CD14-positive monocyte (primary cell): ENCODE results near the gene UNC5C. TPM values are rescaled to one million over a fixed set of nuclear protein-coding genes. Genes with fewer than 3 reads are reported as not detected.

ENCODE experiments used
- DNase-seq, 3 donors: peaks; one replicate each; pipeline ENCODE4 v3.0.0-alpha.2; 2011 to 2022
- H2AFZ ChIP-seq: 2 replicates; pipeline ENCODE4 v1.6.0; 2012; ENCODE audit warnings: mild to moderate bottlenecking, low read depth, low read length, inconsistent platforms; ENCODE audit not compliant: insufficient read depth, poor library complexity, severe bottlenecking
- H3K27ac ChIP-seq, 2 donors: 1 replicate in 1 of 2; 2 replicates in 1 of 2; pipeline ENCODE4 v1.5.1; 2012 to 2013; ENCODE audit warnings: low read length in 2 of 2, control low read depth in 1 of 2, inconsistent platforms in 1 of 2, low read depth in 1 of 2, mild to moderate bottlenecking in 1 of 2
- H3K27me3 ChIP-seq, 2 donors: one replicate each; pipeline versions ENCODE4 v1.6.0 to v1.6.1; 2011 to 2013; ENCODE audit warnings: low read length in 2 of 2; ENCODE audit not compliant: control insufficient read depth in 2 of 2, insufficient read depth in 2 of 2
- H3K36me3 ChIP-seq, 2 donors: replicated peaks in 1 of 2; 1 replicate in 1 of 2; 2 replicates in 1 of 2; pipeline versions ENCODE4 v1.5.1 to v1.6.1; 2012 to 2013; ENCODE audit warnings: low read length in 2 of 2, control low read depth in 1 of 2, inconsistent platforms in 1 of 2, mild to moderate bottlenecking in 1 of 2; ENCODE audit not compliant: insufficient read depth in 2 of 2, control insufficient read depth in 1 of 2
- H3K4me1 ChIP-seq, 2 donors: 1 replicate in 1 of 2; 2 replicates in 1 of 2; pipeline versions ENCODE4 v1.5.1 to v1.6.1; 2012 to 2013; ENCODE audit warnings: low read length in 2 of 2, control low read depth in 1 of 2, inconsistent platforms in 1 of 2, mild to moderate bottlenecking in 1 of 2, moderate library complexity in 1 of 2; ENCODE audit not compliant: insufficient read depth in 2 of 2, control insufficient read depth in 1 of 2
- H3K4me2 ChIP-seq: replicated peaks from 2 replicates; pipeline ENCODE3; 2012; ENCODE audit warnings: low read length, moderate library complexity, mild to moderate bottlenecking; ENCODE audit not compliant: poor library complexity, severe bottlenecking; ENCODE audit errors: extremely low read depth
- H3K4me3 ChIP-seq, 3 experiments: fragments of 200-600 bp in 1 of 3; sonication (generic) in 1 of 3; replicated peaks in 1 of 3; 1 replicate in 2 of 3; 2 replicates in 1 of 3; pipeline ENCODE4 v1.5.1; 2011 to 2013; ENCODE audit warnings: low read length in 3 of 3, mild to moderate bottlenecking in 3 of 3, control low read depth in 2 of 3, low read depth in 2 of 3, inconsistent platforms in 1 of 3, moderate library complexity in 1 of 3
- H3K79me2 ChIP-seq: 2 replicates; pipeline ENCODE4 v1.6.0; 2012; ENCODE audit warnings: mild to moderate bottlenecking, control low read depth, inconsistent platforms, low read length, moderate library complexity; ENCODE audit not compliant: insufficient read depth
- H3K9ac ChIP-seq: 2 replicates; pipeline ENCODE4 v1.6.0; 2017; ENCODE audit warnings: low read length, mild to moderate bottlenecking; ENCODE audit not compliant: insufficient read depth, poor library complexity, severe bottlenecking
- H3K9me3 ChIP-seq, 2 donors: replicated peaks in 1 of 2; 1 replicate in 1 of 2; 2 replicates in 1 of 2; pipeline versions ENCODE4 v1.5.1 to v1.6.1; 2012 to 2013; ENCODE audit warnings: low read length in 2 of 2, control low read depth in 1 of 2; ENCODE audit not compliant: control insufficient read depth in 1 of 2, insufficient read depth in 1 of 2
- H4K20me1 ChIP-seq: 2 replicates; pipeline ENCODE4 v1.6.0; 2012; ENCODE audit warnings: mild to moderate bottlenecking, low read length, control low read depth, moderate library complexity; ENCODE audit not compliant: insufficient read depth
- H3K27ac Mint-ChIP-seq, 7 donors: one replicate each; pipeline ENCODE4 v1.8.0; 2020; ENCODE audit warnings: mild to moderate bottlenecking in 7 of 7, mixed read lengths in 7 of 7, moderate library complexity in 6 of 7, inconsistent platforms in 2 of 7
- H3K27me3 Mint-ChIP-seq, 3 donors: one replicate each; pipeline ENCODE4 v1.8.0; 2021 to 2022; ENCODE audit warnings: low read depth in 3 of 3, mild to moderate bottlenecking in 3 of 3, mixed read lengths in 3 of 3, moderate library complexity in 3 of 3, inconsistent platforms in 1 of 3
- H3K36me3 Mint-ChIP-seq, 2 donors: one replicate each; pipeline ENCODE4 v1.8.0; 2020; ENCODE audit warnings: mixed read lengths in 2 of 2, inconsistent platforms in 1 of 2, mild to moderate bottlenecking in 1 of 2
- H3K4me1 Mint-ChIP-seq: one replicate; pipeline ENCODE4 v1.8.0; 2020; ENCODE audit warnings: mild to moderate bottlenecking, mixed read lengths
- H3K4me3 Mint-ChIP-seq, 2 donors: one replicate each; pipeline ENCODE4 v1.8.0; 2020; ENCODE audit warnings: mild to moderate bottlenecking in 2 of 2, mixed read lengths in 2 of 2, moderate library complexity in 1 of 2
- H3K9me3 Mint-ChIP-seq, 7 donors: one replicate each; pipeline ENCODE4 v1.8.0; 2020 to 2022; ENCODE audit warnings: mixed read lengths in 7 of 7, mild to moderate bottlenecking in 6 of 7, moderate library complexity in 6 of 7, inconsistent platforms in 2 of 7
- CTCF ChIP-seq: fragments of 200-600 bp; IDR thresholded peaks from one replicate; pipeline ENCODE4 v1.8.0; 2022; ENCODE audit warnings: antibody characterized with exemption, mild to moderate bottlenecking
- WGBS: methylation state at CpG from one replicate; pipeline ENCODE4 v1.1.5; 2013; ENCODE audit warnings: missing lambda C conversion rate; ENCODE audit not compliant: insufficient coverage; 5-methylcytosine and 5-hydroxymethylcytosine counted together
- intact Hi-C, 2 donors: fragments of 100-400 bp; cut with micrococcal nuclease; formaldehyde crosslinking; loops; one replicate each; pipeline versions ENCODE4 v1.15.0 to v1.15.1; 2023
- polyA plus RNA-seq, 3 donors: library from polyadenylated mRNA; depleted of rRNA in 1 of 3; unstranded in 2 of 3; stranded (reverse) in 1 of 3; fragments of 300-500 nt in 2 of 3; fragments of >200 nt in 1 of 3; fragmentation: Illumina TruSeq in 2 of 3; gene quantifications; 1 replicate in 2 of 3; 2 replicates in 1 of 3; pipeline ENCODE4 v1.2.3, GENCODE V29; 2012 to 2021

The UNC5C gene
- polyA plus RNA-seq, 3 donors = 0.03 TPM; not detected in 2

GRCh38 chr4:95158626-95159025 lies 390.1 kb downstream of the UNC5C start:
- H3K4me1 Mint-ChIP-seq = peaks cover 4% of the 10 kb centered on the region
- H3K27ac Mint-ChIP-seq = no peak overlapping the region

GRCh38 chr4:95158045-95158444 lies 390.7 kb downstream of the UNC5C start:
- H3K9ac ChIP-seq = no peak overlapping the region
- Mint-ChIP-seq H3K36me3 (no peaks in the 10 kb centered on the region), H3K27me3 (peaks cover 0 to 3% (median 0%) of the 10 kb centered on the region in 3 donors), H3K4me1 (peaks cover 4% of the 10 kb centered on the region), H3K9me3 (no peaks in the 10 kb centered on the region), H3K4me3 (no peak overlapping the region), H3K27ac (no peak overlapping the region)
- H3K4me3 ChIP-seq = no peak overlapping the region
- no peaks in the 10 kb centered on the region for H3K36me3 ChIP-seq
- intact Hi-C loops = loop anchor here in 1 of 2 donors (10.0 kb wide), 1 partner anchor 1197 kb away; no protein-coding TSS in a partner anchor
- no peak for DNase-seq
- H3K27ac ChIP-seq = no peak overlapping the region
- H3K4me2 ChIP-seq = no peak overlapping the region
- no peaks in the 10 kb centered on the region for H3K4me1 ChIP-seq
- no CpG with 5 or more reads among the region's 2 CpGs for WGBS
- no peaks in the 10 kb centered on the region for H3K27me3 ChIP-seq
- H3K79me2 ChIP-seq = no peaks in the 10 kb centered on the region
- TF ChIP-seq CTCF = no peak
- no peaks in the 10 kb centered on the region for H3K9me3 ChIP-seq
- no peaks in the 10 kb centered on the region for H4K20me1 ChIP-seq
- H2AFZ ChIP-seq = no peak overlapping the region

More at GRCh38 chr4:95158626-95159025, 390.1 kb downstream of the UNC5C start:
- H3K36me3 ChIP-seq = no peaks in the 10 kb centered on the region
- no peak overlapping the region for H2AFZ ChIP-seq
- no peak overlapping the region for H3K4me2 ChIP-seq
- H3K79me2 ChIP-seq = no peaks in the 10 kb centered on the region
- Mint-ChIP-seq H3K4me3 (no peak overlapping the region), H3K36me3 (no peaks in the 10 kb centered on the region), H3K9me3 (no peaks in the 10 kb centered on the region), H3K27me3 (peaks cover 0 to 3% (median 0%) of the 10 kb centered on the region in 3 donors)
- intact Hi-C loops = loop anchor here in 1 of 2 donors (10.0 kb wide), 1 partner anchor 1196 kb away; no protein-coding TSS in a partner anchor
- H4K20me1 ChIP-seq = no peaks in the 10 kb centered on the region
- no peak overlapping the region for H3K4me3 ChIP-seq
- TF ChIP-seq CTCF = no peak
- H3K9me3 ChIP-seq = no peaks in the 10 kb centered on the region
- DNase-seq = no peak
- H3K27me3 ChIP-seq = no peaks in the 10 kb centered on the region
- H3K4me1 ChIP-seq = no peaks in the 10 kb centered on the region
- 45% methylated on average over 2 of the region's 2 CpGs for whole genome bisulfite sequencing
- H3K9ac ChIP-seq = no peak overlapping the region
- no peak overlapping the region for H3K27ac ChIP-seq
